HG02981 (cell line): ENCODE results near the gene TM7SF2.
A peak's percentile ranks its signal among the peaks of the same experiment; 100 is the strongest.

Source experiments
- ATAC-seq: cut with Tn5 transposase; IDR thresholded peaks from one replicate; pipeline ENCODE4 v1.9.1; 2021; ENCODE audit warnings: mild to moderate bottlenecking, moderate library complexity; ENCODE audit not compliant: unreplicated experiment

Gene TM7SF2

DNA sequence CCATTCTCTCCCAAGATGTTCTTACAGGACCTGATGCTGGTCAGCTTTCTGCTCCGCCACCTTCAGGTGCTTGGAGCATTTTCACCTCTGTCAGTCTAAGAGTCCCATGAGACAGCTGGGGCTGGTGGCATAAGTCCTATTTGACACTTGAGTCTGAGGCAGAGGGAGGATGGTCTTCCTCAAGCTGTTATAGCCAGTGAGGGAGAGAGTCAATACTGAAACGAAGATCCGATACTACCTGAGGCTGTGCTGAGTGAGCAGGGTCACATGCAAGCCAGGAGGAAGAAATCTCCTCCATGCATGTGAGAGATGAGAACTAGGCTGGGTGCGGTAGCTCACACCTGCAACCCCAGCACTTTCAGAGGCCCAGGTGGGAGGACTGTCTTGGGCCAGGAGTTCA lies 22.1 kb upstream of the TM7SF2 start:
- no peak for ATAC-seq

DNA sequence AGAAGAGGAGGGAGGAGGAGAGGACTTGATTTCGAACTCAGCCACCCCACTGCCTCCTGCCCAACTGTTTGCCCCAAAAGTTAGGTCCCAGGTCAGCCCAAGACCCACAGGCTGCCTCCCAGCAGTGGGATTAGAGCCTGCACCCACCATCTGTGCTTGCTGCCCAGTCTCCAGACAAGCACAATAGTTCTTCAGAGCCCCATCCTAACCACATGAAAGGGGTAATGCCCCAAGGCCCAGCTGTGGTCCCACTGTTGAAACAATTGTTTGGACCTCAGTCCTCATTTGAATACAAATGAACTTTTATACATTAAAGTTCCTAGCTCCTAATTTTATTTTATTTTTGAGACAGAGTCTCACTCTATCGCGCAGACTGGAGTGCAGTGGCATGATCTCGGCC lies 21.0 kb upstream of the TM7SF2 start:
- ATAC-seq: no peak

DNA sequence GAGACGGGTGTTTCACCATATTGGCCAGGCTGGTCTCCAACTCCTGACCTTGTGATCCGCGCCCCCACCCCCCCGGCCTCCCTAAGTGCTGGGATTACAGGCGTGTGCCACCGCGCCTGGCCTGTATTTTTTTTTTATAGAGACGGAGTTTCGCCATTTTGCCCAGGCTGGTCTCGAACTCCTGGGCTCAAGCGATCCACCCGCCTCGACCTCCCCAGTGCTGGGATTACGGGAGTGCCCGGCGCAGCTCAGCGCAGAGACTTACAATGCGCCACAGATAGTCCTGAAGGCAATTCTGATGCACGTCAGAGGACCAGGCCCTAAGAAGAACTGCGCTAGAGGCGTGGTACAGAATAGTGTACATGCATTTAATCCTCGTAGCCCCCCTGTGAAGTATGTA lies 16.2 kb upstream of the TM7SF2 start:
- no peak for ATAC-seq

GRCh38 chr11:65095974-65096806 lies 15.5 kb upstream of the TM7SF2 start, which contains the start of gene VPS51:
Gene VPS51 (plus strand): TSS chr11:65096214. CDS start chr11:65096251, 37 bp downstream.
- ATAC-seq: peak; percentile 86

DNA sequence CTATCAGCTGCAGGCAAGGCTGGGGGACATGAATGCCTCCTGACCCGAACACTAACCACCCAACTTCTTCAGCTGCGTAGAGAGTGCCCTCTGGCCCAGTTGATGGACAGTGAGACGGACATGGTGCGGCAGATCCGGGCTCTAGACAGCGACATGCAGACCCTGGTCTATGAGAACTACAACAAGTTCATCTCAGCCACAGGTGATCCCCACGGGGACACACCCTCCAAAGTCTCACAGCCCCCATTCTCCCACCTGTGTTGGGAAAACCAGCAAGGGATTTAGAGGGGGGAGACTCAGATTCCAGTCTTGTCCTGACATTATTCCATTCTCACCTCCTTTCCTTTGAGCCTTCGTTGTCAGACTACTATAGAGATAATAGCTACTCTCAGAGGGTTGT lies 14.7 kb upstream of the TM7SF2 start:
- no peak for ATAC-seq

- ATAC-seq: no peak
Observed at GRCh38 chr11:65100674-65101350, 10.9 kb upstream of the TM7SF2 start.

DNA sequence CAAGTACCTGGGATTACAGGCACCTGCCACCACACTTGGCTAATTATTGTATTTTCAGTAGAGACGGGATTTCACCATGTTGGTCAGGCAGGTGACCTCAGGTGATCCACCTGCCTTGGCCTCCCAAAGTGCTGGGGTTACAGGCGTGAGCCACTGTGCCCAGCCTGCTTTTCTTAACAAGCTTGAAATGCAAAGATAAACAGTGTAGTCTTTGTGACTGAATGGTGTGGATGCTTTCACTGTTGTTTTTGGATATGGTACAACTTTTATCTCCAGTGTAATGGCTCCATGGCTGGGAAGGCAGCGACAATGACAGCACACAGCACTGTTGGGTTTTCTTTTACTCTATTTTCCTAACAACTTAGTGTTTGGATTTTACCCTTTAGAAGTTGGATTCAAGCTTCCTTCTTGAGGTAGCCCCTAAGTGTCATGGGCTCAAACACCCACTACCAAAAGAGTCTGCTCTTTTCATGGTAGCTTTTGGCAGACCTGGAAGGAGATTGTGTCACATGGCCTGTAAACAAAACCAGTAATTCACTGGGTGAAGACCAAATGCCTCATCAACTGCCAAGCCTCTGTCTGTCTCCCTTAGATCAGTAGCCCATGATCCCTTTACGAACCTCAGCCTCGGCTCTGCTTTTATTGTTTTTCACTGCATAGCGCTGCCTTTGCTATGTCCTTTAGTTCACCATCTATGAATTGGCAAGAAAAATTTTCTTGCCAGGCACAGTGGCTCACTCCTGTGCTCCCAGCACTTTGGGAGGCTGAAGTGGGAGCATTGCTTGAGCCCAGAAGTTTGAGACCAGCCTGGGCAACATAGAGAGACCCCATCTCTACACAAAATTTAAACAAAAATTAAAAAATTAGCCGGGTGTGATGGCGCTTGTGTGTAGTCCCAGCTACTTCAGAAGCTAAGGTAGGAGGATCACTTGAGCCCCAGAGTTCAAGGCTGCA lies 9.3 kb upstream of the TM7SF2 start:
- no peak for ATAC-seq

GRCh38 chr11:65103476-65103875 lies 8.2 kb upstream of the TM7SF2 start:
- no peak for ATAC-seq

GRCh38 chr11:65104628-65105027 lies 7.0 kb upstream of the TM7SF2 start:
- ATAC-seq: no peak

GRCh38 chr11:65107078-65107477 lies 4.6 kb upstream of the TM7SF2 start:
- no peak for ATAC-seq

DNA sequence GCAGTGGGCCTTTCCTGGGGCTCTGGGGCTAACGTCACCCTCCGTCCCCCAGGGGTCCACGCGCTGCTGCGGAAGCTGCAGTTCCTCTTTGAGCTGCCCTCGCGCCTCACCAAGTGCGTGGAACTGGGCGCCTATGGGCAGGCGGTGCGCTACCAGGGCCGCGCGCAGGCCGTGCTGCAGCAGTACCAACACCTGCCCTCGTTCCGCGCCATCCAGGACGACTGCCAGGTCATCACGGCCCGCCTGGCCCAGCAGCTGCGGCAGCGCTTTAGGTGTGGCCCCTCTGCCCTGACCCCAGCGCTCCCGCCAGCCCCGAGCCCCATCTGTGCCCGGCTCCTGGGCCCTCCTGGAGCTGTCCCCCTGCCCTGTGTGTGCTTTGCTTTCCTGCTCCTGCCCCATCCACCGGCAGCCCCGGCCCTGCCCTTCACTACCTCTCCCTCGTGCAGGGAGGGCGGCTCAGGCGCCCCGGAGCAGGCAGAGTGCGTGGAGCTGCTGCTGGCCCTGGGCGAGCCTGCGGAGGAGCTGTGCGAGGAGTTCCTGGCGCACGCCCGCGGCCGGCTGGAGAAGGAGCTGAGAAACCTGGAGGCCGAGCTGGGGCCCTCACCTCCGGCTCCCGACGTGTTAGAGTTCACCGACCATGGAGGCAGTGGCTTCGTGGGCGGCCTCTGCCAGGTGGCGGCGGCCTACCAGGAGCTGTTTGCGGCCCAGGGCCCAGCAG lies 3.8 kb upstream of the TM7SF2 start:
- ATAC-seq: no peak

DNA sequence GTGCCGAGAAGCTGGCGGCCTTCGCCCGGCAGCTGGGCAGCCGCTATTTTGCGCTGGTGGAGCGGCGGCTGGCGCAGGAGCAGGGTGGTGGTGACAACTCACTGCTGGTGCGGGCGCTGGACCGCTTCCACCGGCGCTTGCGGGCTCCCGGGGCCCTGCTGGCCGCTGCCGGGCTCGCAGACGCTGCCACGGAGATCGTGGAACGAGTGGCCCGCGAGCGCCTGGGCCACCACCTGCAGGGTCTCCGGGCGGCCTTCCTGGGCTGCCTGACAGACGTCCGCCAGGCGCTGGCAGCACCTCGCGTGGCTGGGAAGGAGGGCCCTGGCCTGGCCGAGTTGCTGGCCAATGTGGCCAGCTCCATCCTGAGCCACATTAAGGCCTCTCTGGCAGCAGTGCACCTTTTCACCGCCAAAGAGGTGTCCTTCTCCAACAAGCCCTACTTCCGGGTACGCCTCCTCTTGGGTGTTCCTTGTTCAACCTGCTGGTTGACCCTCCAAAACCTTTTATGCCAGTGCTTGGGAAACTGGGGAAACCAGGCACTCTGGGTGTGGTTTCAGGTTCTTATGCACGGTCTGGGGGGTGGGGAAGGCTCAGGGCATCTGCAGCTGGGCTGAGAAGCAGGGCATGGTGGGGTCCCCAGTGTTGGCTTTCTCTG lies 3.1 kb upstream of the TM7SF2 start:
- ATAC-seq: no peak

- no peak for ATAC-seq
Observed at GRCh38 chr11:65109231-65110198, 2.2 kb upstream of the TM7SF2 start.

- ATAC-seq: no peak
Observed at GRCh38 chr11:65110354-65110861, 1.3 kb upstream of the TM7SF2 start.

- no peak for ATAC-seq
Observed at GRCh38 chr11:65111159-65111743, 421 bp upstream of the TM7SF2 start.

GRCh38 chr11:65112546-65113360 lies 1.1 kb downstream of the TM7SF2 start:
- no peak for ATAC-seq

DNA sequence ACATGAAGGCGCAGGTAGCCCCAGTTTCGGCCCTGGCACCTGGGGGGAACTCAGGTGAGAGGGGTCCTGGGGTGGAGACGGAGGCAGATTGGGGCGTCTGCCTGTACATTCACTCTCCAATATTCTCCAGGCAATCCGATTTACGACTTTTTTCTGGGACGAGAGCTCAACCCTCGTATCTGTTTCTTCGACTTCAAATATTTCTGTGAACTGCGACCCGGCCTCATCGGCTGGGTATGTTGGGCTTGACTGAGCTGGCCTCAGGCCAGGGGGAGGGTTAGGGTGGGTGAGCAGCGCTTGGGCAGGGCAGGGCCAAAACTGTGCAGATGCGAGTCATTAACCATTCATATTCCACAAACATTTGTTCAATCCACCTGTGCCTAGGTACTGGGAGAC lies 1.7 kb downstream of the TM7SF2 start:
- ATAC-seq: no peak
